AG04449 (cell line): ENCODE results near the gene WDR45B.

Experiments
- CTCF ChIA-PET: fragments of 350-600 bp; formaldehyde crosslinking; extraction: SDS; loops from one replicate; lab custom pipeline; 2021; ENCODE audit warnings: antibody characterized with exemption; lab: Yijun Ruan, JAX
- POLR2A ChIA-PET: fragments of 400-600, 350-600 bp; formaldehyde crosslinking; extraction: SDS; loops from one replicate; lab custom pipeline; 2020; ENCODE audit warnings: antibody characterized with exemption, inconsistent platforms; lab: Yijun Ruan, JAX
- DNase-seq: peaks from one replicate; pipeline ENCODE4 v3.0.0-alpha.2; 2010; ENCODE audit warnings: low read depth, low spot score
- H3K4me3 ChIP-seq: 2 replicates; pipeline ENCODE4 v1.5.1; 2011; ENCODE audit warnings: low read depth, mild to moderate bottlenecking, control low read depth, low read length
- CTCF ChIP-seq: IDR thresholded peaks from one replicate; pipeline ENCODE4 v1.5.1; 2011; ENCODE audit warnings: mild to moderate bottlenecking, moderate library complexity, low read length, control low read depth, inconsistent platforms; ENCODE audit not compliant: insufficient read depth; ENCODE audit errors: missing control alignments

WDR45B gene

GRCh38 chr17:82648165-82648668, at the start of gene WDR45B:
Gene WDR45B, minus strand, starts transcription at chr17:82648444. Its CDS starts 104 bp downstream, at chr17:82648340.
- peak within 1 kb of the TSS; percentile 93 for H3K4me3 ChIP-seq
- no peak for TF ChIP-seq CTCF
- peak; percentile 86 for DNase-seq
- ChIA-PET CTCF (no interaction called here), POLR2A (interaction anchor here (1.0 kb wide), 1 partner anchor 12 kb away, joined by 3 read pairs; no protein-coding TSS in a partner anchor)

GRCh38 chr17:82697808-82698064, 49.5 kb upstream of the WDR45B start:
- CTCF ChIA-PET, result no interaction called here

GRCh38 chr17:82696916-82697807, 48.9 kb upstream of the WDR45B start:
- H3K4me3 ChIP-seq, result peak overlapping the region; percentile 71
- ChIA-PET CTCF (no interaction called here), POLR2A (no interaction called here)
- TF ChIP-seq CTCF, result no peak
- DNase-seq, result no peak

More at GRCh38 chr17:82697808-82698064, 49.5 kb upstream of the WDR45B start:
- H3K4me3 ChIP-seq, result peak overlapping the region; percentile 71
- POLR2A ChIA-PET, result no interaction called here
- TF ChIP-seq CTCF, result no peak
- DNase-seq, result no peak

GRCh38 chr17:82696259-82696658, 48.0 kb upstream of the WDR45B start:
- POLR2A ChIA-PET, result no interaction called here
- no peak for TF ChIP-seq CTCF
- DNase-seq, result no peak
- H3K4me3 ChIP-seq, result no peak overlapping the region
- CTCF ChIA-PET, result no interaction called here

- TF ChIP-seq CTCF, result no peak
- ChIA-PET CTCF (interaction anchor here (0.9 kb wide), 1 partner anchor 9 kb away, joined by 3 read pairs; no protein-coding TSS in a partner anchor), POLR2A (no interaction called here)
- DNase-seq, result no peak
- no peak overlapping the region for H3K4me3 ChIP-seq
Observed at GRCh38 chr17:82694647-82695046, 46.4 kb upstream of the WDR45B start.

GRCh38 chr17:82693168-82693867, 45.1 kb upstream of the WDR45B start:
- no peak overlapping the region for H3K4me3 ChIP-seq
- DNase-seq, result no peak
- ChIA-PET CTCF (no interaction called here), POLR2A (no interaction called here)
- TF ChIP-seq CTCF, result no peak
